H1 (cell line): ENCODE data around the gene PNPLA1. TPM values are rescaled to one million over a fixed set of nuclear protein-coding genes. Genes with fewer than 3 reads are reported as not detected.

Source experiments
- CTCF ChIA-PET: fragments of 300-600 bp; sonication (Branson Sonifier 250); formaldehyde crosslinking; loops from one replicate; lab custom pipeline; 2021; ENCODE audit not compliant: partially characterized antibody; lab: Charles Lee
- POLR2A ChIA-PET: fragments of 300-600 bp; sonication (Branson Sonifier 250); formaldehyde crosslinking; loops from one replicate; lab custom pipeline; 2021; ENCODE audit warnings: inconsistent platforms; ENCODE audit not compliant: partially characterized antibody; lab: Charles Lee
- DNase-seq, 2 experiments: peaks; one replicate each; pipeline versions ENCODE4 v3.0.0 to v3.0.0-alpha.2; 2010 to 2022; ENCODE audit warnings: low spot score in 2 of 2, low read depth in 1 of 2, mixed read lengths in 1 of 2
- FAIRE-seq: peaks from 2 replicates; lab custom pipeline; 2011; peaks lifted over from hg19 to GRCh38; lab: Jason Lieb, UNC
- H2AFZ ChIP-seq: 2 replicates; pipeline ENCODE4 v1.8.1; 2012; ENCODE audit warnings: low read length, inconsistent platforms
- H2AK5ac ChIP-seq: 2 replicates; pipeline ENCODE4 v1.6.1; 2013; ENCODE audit warnings: low read depth, low read length
- H2BK120ac ChIP-seq: replicated peaks from 2 replicates; pipeline ENCODE3; 2013; ENCODE audit warnings: low read depth, low read length, inconsistent platforms
- H2BK12ac ChIP-seq: 2 replicates; pipeline ENCODE4 v1.6.1; 2013; ENCODE audit warnings: low read depth, low read length
- H2BK15ac ChIP-seq: 2 replicates; pipeline ENCODE4 v1.6.1; 2013; ENCODE audit warnings: low read length
- H2BK20ac ChIP-seq: 2 replicates; pipeline ENCODE4 v1.6.1; 2013; ENCODE audit warnings: low read length
- H2BK5ac ChIP-seq: 2 replicates; pipeline ENCODE4 v1.6.1; 2013; ENCODE audit warnings: low read depth, low read length
- H3K14ac ChIP-seq: 2 replicates; pipeline ENCODE4 v1.6.1; 2013; ENCODE audit warnings: inconsistent platforms; ENCODE audit not compliant: insufficient read length
- H3K18ac ChIP-seq: 2 replicates; pipeline ENCODE4 v1.6.1; 2013; ENCODE audit warnings: low read length; ENCODE audit errors: extremely low read depth
- H3K23ac ChIP-seq: 2 replicates; pipeline ENCODE4 v1.6.1; 2013; ENCODE audit warnings: inconsistent platforms; ENCODE audit not compliant: insufficient read length
- H3K23me2 ChIP-seq: 2 replicates; pipeline ENCODE4 v1.6.1; 2013; ENCODE audit warnings: low read depth, low read length
- H3K27ac ChIP-seq: 2 replicates; pipeline ENCODE4 v1.6.1; 2011; ENCODE audit warnings: low read depth, low read length, inconsistent platforms
- H3K27me3 ChIP-seq, 4 experiments: replicated peaks in 1 of 4; 1 replicate in 1 of 4; 2 replicates in 3 of 4; pipeline versions ENCODE4 v1.6.1 to v1.8.1; 2011 to 2013; ENCODE audit warnings: low read length in 3 of 4, mild to moderate bottlenecking in 3 of 4, inconsistent platforms in 2 of 4, mixed read lengths in 2 of 4, moderate library complexity in 1 of 4; ENCODE audit not compliant: control insufficient read depth in 3 of 4, insufficient read depth in 3 of 4; ENCODE audit errors: extremely low read depth in 1 of 4
- H3K36me3 ChIP-seq, 4 experiments: 2 replicates each; pipeline versions ENCODE4 v1.6.1 to v1.8.1; 2011 to 2013; ENCODE audit warnings: mild to moderate bottlenecking in 4 of 4, low read length in 3 of 4, moderate library complexity in 2 of 4, control low read depth in 1 of 4, inconsistent platforms in 1 of 4; ENCODE audit not compliant: insufficient read depth in 4 of 4, control insufficient read depth in 2 of 4
- H3K4ac ChIP-seq: replicated peaks from 2 replicates; pipeline ENCODE3; 2013; ENCODE audit warnings: low read length, low read depth, mixed read lengths, inconsistent platforms; ENCODE audit not compliant: insufficient read length
- H3K4me1 ChIP-seq, 4 experiments: replicated peaks in 1 of 4; 1 replicate in 1 of 4; 2 replicates in 3 of 4; pipeline versions ENCODE4 v1.6.1 to v1.8.1; 2011 to 2013; ENCODE audit warnings: low read length in 3 of 4, inconsistent platforms in 2 of 4, mixed read lengths in 1 of 4; ENCODE audit not compliant: insufficient read depth in 4 of 4, control insufficient read depth in 3 of 4
- H3K4me2 ChIP-seq, 2 experiments: 2 replicates each; pipeline versions ENCODE4 v1.6.1 to v1.8.1; 2011 to 2013; ENCODE audit warnings: low read depth in 2 of 2, low read length in 2 of 2, control low read depth in 1 of 2, inconsistent platforms in 1 of 2, mild to moderate bottlenecking in 1 of 2; ENCODE audit not compliant: insufficient read depth in 1 of 2
- H3K4me3 ChIP-seq, 4 experiments: fragments of 200-600, 300-600 bp in 1 of 4; sonication (generic), shearing (Covaris generic), sonication (Bioruptor Twin) in 1 of 4; 2 replicates each; pipeline versions ENCODE4 v1.5.1 to v1.8.1; 2011 to 2016; ENCODE audit warnings: low read length in 4 of 4, low read depth in 3 of 4, control low read depth in 2 of 4, inconsistent platforms in 2 of 4, mild to moderate bottlenecking in 2 of 4, mixed read lengths in 1 of 4, moderate library complexity in 1 of 4; ENCODE audit not compliant: insufficient read depth in 2 of 4; ENCODE audit errors: extremely low read depth in 1 of 4
- H3K56ac ChIP-seq: replicated peaks from 2 replicates; pipeline ENCODE3; 2013; ENCODE audit warnings: low read depth, mild to moderate bottlenecking, mixed read lengths, low read length, inconsistent platforms; ENCODE audit not compliant: insufficient read length
- H3K79me1 ChIP-seq: 2 replicates; pipeline ENCODE4 v1.6.1; 2013; ENCODE audit warnings: low read depth, low read length, control low read depth
- H3K79me2 ChIP-seq, 2 experiments: 2 replicates each; pipeline versions ENCODE4 v1.6.1 to v1.8.1; 2012 to 2013; ENCODE audit warnings: low read length in 2 of 2, mild to moderate bottlenecking in 2 of 2, inconsistent platforms in 1 of 2; ENCODE audit not compliant: insufficient read depth in 2 of 2, control insufficient read depth in 1 of 2
- H3K9ac ChIP-seq, 4 experiments: replicated peaks in 1 of 4; 1 replicate in 1 of 4; 2 replicates in 3 of 4; pipeline versions ENCODE4 v1.6.1 to v1.8.1; 2011 to 2013; ENCODE audit warnings: low read depth in 3 of 4, low read length in 3 of 4, control low read depth in 2 of 4, mild to moderate bottlenecking in 2 of 4, moderate library complexity in 2 of 4, inconsistent platforms in 1 of 4; ENCODE audit errors: extremely low read depth in 1 of 4
- H3K9me3 ChIP-seq, 2 experiments: 2 replicates each; pipeline versions ENCODE4 v1.6.1 to v1.8.1; 2012 to 2013; ENCODE audit warnings: mild to moderate bottlenecking in 2 of 2, moderate library complexity in 2 of 2, control low read depth in 1 of 2, inconsistent platforms in 1 of 2, low read depth in 1 of 2, low read length in 1 of 2, mixed read lengths in 1 of 2; ENCODE audit not compliant: insufficient read depth in 2 of 2
- H4K20me1 ChIP-seq, 2 experiments: replicated peaks in 1 of 2; 2 replicates each; pipeline versions ENCODE3 to v1.8.1; 2011 to 2013; ENCODE audit warnings: inconsistent platforms in 2 of 2, low read length in 2 of 2, mild to moderate bottlenecking in 1 of 2; ENCODE audit not compliant: insufficient read depth in 2 of 2, control insufficient read depth in 1 of 2
- H4K5ac ChIP-seq: 2 replicates; pipeline ENCODE4 v1.6.1; 2013; ENCODE audit warnings: low read length, low read depth, mixed read lengths, inconsistent platforms; ENCODE audit not compliant: insufficient read length
- H4K8ac ChIP-seq: 2 replicates; pipeline ENCODE4 v1.8.0; 2013; ENCODE audit warnings: mild to moderate bottlenecking, moderate library complexity, low read length, inconsistent platforms; ENCODE audit not compliant: insufficient read depth; ENCODE audit errors: extremely low read depth
- H4K91ac ChIP-seq: replicated peaks from 2 replicates; pipeline ENCODE3; 2013; ENCODE audit warnings: low read length, mixed read lengths, inconsistent platforms; ENCODE audit not compliant: insufficient read length
- BRCA1 ChIP-seq: IDR thresholded peaks from 2 replicates; pipeline ENCODE4 v1.6.1; 2012; ENCODE audit warnings: low read depth, low read length, improper control_type of control experiment
- CBX8 ChIP-seq: fragments of 300-800, 300-1000 bp; sonication (generic); IDR thresholded peaks from 2 replicates; pipeline ENCODE4 v1.7.1; 2016; ENCODE audit warnings: low read depth, low read length, borderline replicate concordance
- CHD2 ChIP-seq: IDR thresholded peaks from 2 replicates; pipeline ENCODE4 v1.6.1; 2012; ENCODE audit warnings: low read length, improper control_type of control experiment
- RFX5 ChIP-seq: IDR thresholded peaks from 2 replicates; pipeline ENCODE4 v1.6.1; 2011; ENCODE audit warnings: low read depth, low read length, improper control_type of control experiment, borderline replicate concordance
- SAP30 ChIP-seq: fragments of 300-600 bp; sonication (generic); IDR thresholded peaks from 2 replicates; pipeline ENCODE4 v1.7.1; 2012; ENCODE audit warnings: low read length, moderate library complexity, mild to moderate bottlenecking, inconsistent platforms; ENCODE audit not compliant: insufficient read depth, insufficient replicate concordance
- SP4 ChIP-seq: IDR thresholded peaks from 2 replicates; pipeline ENCODE4 v1.6.1; 2012; ENCODE audit warnings: low read length, inconsistent platforms
- TBP ChIP-seq: IDR thresholded peaks from 2 replicates; pipeline ENCODE4 v1.6.1; 2011; ENCODE audit warnings: low read depth, low read length, improper control_type of control experiment
- USF2 ChIP-seq: IDR thresholded peaks from 2 replicates; pipeline ENCODE4 v1.6.1; 2011; ENCODE audit warnings: low read length, improper control_type of control experiment
- WGBS, 2 experiments: shearing (Covaris generic) in 1 of 2; methylation state at CpG; one replicate each; pipeline versions ENCODE4 v1.1.6 to v1.1.7; 2013 to 2015; ENCODE audit warnings: low lambda C conversion rate in 2 of 2, mixed read lengths in 2 of 2, inconsistent platforms in 1 of 2, low coverage in 1 of 2, missing lambda C conversion rate in 1 of 2; ENCODE audit not compliant: insufficient replicate concordance in 2 of 2, insufficient coverage in 1 of 2, insufficient read length in 1 of 2; ENCODE audit errors: extremely low coverage in 1 of 2, missing lambda C conversion rate in 1 of 2; 5-methylcytosine and 5-hydroxymethylcytosine counted together
- polyA plus RNA-seq, 7 experiments: library from polyadenylated mRNA; depleted of rRNA in 3 of 7; stranded (reverse) in 5 of 7; unstranded in 2 of 7; fragments of >200 nt in 5 of 7; fragments of 200-250 nt in 2 of 7; gene quantifications; 1 replicate in 5 of 7; 2 replicates in 1 of 7; 4 replicates in 1 of 7; pipeline versions ENCODE4 v1.2.1 to v1.2.3, GENCODE V29; 2011 to 2013; ENCODE audit warnings: missing spikeins in 2 of 7, mixed read lengths in 2 of 7
- total RNA-seq: library from RNA; stranded (reverse); fragmentation: NEBNext Ultra II Directional; extraction: Animal tissue kit (Norgen Biotek cat#: 25700); gene quantifications from 2 replicates; pipeline ENCODE4 v1.2.1, GENCODE V29; 2021

Gene PNPLA1
- total and polyA plus RNA-seq, 2 of the 8 experiments (the other 6 are each of a cell fraction or from before 2014, with no cell fraction given), result not detected

GRCh38 chr6:36309900-36310299, 40.0 kb downstream of the PNPLA1 start:
- Histone ChIP-seq H2BK5ac (no peak overlapping the region), H3K14ac (no peak overlapping the region), H2BK20ac (no peak overlapping the region), H2AFZ (no peak overlapping the region), H3K9ac (no peak overlapping the region), H3K23me2 (no peaks in the 10 kb centered on the region), H3K4me3 (no peak overlapping the region), H3K79me2 (no peaks in the 10 kb centered on the region), H3K4me1 (peaks cover 0 to 5% (median 1%) of the 10 kb centered on the region in 4 experiments; a peak in 2 of 7 replicates), H4K20me1 (no peaks in the 10 kb centered on the region), H3K9me3 (no peaks in the 10 kb centered on the region), H3K18ac (no peak overlapping the region), H3K4ac (no peak overlapping the region), H3K27ac (no peak overlapping the region), H2AK5ac (no peak overlapping the region), H3K4me2 (no peak overlapping the region), H4K91ac (no peak overlapping the region), H3K79me1 (no peaks in the 10 kb centered on the region), H3K27me3 (no peaks in the 10 kb centered on the region), H2BK12ac (no peak overlapping the region), H4K8ac (no peak overlapping the region), H3K36me3 (no peaks in the 10 kb centered on the region), H4K5ac (no peak overlapping the region), H2BK15ac (no peak overlapping the region), H3K23ac (no peak overlapping the region), H2BK120ac (no peak overlapping the region), H3K56ac (no peak overlapping the region)
- ChIA-PET CTCF (interaction anchor here (1.0 to 14.2 kb wide), 5 partner anchors 7 to 64 kb away, joined by 3 to 137 read pairs (median 4); no protein-coding TSS in a partner anchor), POLR2A (no interaction called here)
- no peak for TF ChIP-seq TBP
- no peak for TF ChIP-seq BRCA1
- TF ChIP-seq CHD2, result no peak
- TF ChIP-seq RFX5, result no peak
- TF ChIP-seq SAP30, result no peak
- TF ChIP-seq USF2, result no peak
- TF ChIP-seq CBX8, result no peak
- no peak for TF ChIP-seq SP4
- FAIRE-seq, result no peak
- DNase-seq, result no peak
- 80% methylated on average over 2 of the region's 2 CpGs; no CpG with 5 or more reads in 1 of the 2 experiments for WGBS, 2 experiments
